ENCODE data around the gene LCAT.

The LCAT gene

GRCh38 chr16:67909056-67909742 is 34.7 kb downstream of the LCAT start:
- DNase-seq = no peak

GRCh38 chr16:67907397-67908180 is 36.3 kb downstream of the LCAT start:
- no peak for DNase-seq

DNA sequence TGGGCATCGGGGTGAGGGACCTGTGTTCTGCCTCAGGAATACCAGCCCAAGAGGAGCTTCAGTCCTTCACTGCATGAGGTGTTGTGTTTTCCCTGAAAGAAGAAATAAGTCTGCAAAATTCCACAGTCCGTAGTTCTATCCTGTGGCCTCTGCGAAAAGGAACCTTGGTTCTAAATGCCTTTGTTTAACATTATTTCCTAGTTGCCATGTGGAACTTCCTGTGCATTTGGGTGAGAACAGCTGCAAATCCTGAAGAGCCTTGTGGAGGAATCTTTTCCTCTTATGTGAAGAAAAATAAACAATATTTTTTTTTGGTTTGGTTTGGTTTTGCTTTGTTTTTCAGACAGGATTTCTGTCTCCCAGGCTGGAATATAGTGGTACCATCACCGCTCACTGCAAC is 41.1 kb downstream of the LCAT start:
- no peak for DNase-seq

GRCh38 chr16:67901734-67902133 is 42.2 kb downstream of the LCAT start:
- DNase-seq = no peak

GRCh38 chr16:67897231-67897630 is 46.7 kb downstream of the LCAT start:
- no peak for DNase-seq

GRCh38 chr16:67893743-67894399 is 50.0 kb downstream of the LCAT start:
- DNase-seq = no peak

DNA sequence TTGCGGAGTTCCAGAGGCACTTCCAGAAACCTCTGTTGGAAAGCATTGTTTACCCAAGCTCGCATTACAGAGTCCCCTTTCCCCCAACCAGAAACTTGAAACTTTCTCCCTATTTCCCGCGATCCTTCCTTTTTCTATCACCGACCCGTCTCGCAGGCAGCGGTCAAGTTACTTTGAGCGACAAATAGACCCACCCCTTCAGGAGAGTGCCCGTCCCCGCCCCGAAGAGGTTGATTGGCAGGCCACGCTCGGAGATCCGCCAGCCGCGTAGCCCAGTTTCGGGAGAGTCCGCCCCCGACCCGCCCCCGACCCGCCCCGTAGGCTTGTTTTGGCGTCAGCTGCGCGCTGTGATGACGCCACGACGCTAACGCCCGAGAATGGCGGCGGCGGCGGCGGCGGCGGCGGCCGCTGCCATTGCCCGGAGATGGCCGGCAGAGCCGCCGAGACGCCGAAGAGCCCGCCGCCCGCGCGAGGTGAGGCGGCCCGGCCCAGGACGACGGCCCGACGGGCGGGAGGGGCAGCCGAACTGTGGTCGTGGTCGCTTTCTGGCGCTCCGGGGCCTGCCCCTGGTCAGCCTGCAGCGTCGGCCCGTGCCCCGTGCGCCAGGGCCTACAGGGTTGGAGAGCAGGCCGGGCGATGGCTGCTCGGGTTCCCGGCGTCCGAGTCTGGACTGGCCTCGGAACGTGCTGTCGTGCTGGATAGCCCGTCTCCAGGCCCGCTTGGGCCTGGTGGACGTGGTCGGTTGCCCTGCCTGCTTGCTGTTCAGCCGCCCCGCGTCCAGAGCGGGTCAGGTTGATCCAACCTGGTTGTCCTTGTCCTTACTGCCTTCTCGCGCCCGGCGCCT is 50.8 kb downstream of the LCAT start, which contains the start of gene PSKH1:
PSKH1 (plus strand) TSS at position 356 of the 844 bp plus-strand sequence. CDS start 15,496 bp downstream, outside the sequence.
- peak; percentile 83 to 89 for DNase-seq

- DNase-seq = no peak
Observed at GRCh38 chr16:67892375-67892774, 51.5 kb downstream of the LCAT start.
